ENCODE results near the gene PPM1L.
"Not testable (repeated sequence)": the region's sequence is repeated elsewhere in the genome, so short reads cannot be mapped to it uniquely, and the experiment has no call there.

Gene PPM1L

DNA sequence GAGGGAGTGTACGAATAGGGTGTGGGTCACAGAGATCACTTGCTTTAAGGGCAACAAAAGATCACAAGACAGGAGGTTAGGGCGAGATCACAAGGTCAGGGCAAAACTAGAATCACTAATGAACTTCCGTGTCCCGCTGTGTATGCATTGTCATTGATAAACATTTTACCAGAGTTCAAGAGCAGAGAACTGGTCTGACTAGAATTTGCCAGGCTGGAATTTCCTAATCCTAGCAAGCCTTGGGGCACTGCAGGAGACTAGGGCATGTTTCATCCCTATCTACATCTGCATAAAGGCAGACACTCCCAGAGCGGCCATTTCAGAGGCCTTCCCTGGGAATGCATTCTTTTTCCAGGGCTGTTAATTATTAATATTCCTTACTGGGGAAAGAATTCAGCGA is 227.9 kb downstream of the PPM1L start:
- H3K9me3 ChIP-seq (ENCODE audit: control insufficient read depth, insufficient read depth, low read depth, low read length), result peaks cover 16% of the 10 kb centered on the region
- H3K4me3 ChIP-seq (ENCODE audit: low read depth, low read length); H3K27me3 ChIP-seq (ENCODE audit: control insufficient read depth, insufficient read depth, low read length); H3K27ac ChIP-seq (ENCODE audit: low read depth, low read length); H3K9ac ChIP-seq (ENCODE audit: low read length); H3K4me1 ChIP-seq (ENCODE audit: control insufficient read depth, insufficient read depth, low read length); H3K36me3 ChIP-seq (ENCODE audit: control insufficient read depth, insufficient read depth, low read length): not testable (repeated sequence)

DNA sequence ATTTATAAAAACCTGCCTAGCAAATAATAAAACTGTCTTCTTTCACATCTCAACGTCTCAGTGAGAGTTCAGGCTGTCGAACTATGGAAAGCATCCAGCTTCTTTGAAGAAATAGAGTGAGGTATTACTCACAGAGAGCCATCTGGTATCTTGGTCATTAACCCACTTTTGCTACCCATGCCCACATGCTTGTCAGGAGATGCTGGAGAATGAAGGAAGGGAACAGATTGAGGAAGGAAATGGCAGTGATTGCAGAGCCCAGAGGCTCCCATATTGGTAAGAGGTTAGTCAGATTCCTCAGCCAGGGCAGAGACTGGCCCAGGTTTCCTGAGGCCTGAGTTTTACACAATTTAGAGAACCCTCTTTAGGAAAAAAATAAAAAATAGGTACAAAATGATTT is 230.0 kb downstream of the PPM1L start:
- Histone ChIP-seq H3K4me1 (ENCODE audit: control insufficient read depth, insufficient read depth, low read length) (no peaks in the 10 kb centered on the region), H3K4me3 (ENCODE audit: low read depth, low read length) (no peak overlapping the region), H3K9me3 (ENCODE audit: control insufficient read depth, insufficient read depth, low read depth, low read length) (peaks cover 16% of the 10 kb centered on the region), H3K27me3 (ENCODE audit: control insufficient read depth, insufficient read depth, low read length) (no peaks in the 10 kb centered on the region), H3K27ac (ENCODE audit: low read depth, low read length) (no peak overlapping the region), H3K36me3 (ENCODE audit: control insufficient read depth, insufficient read depth, low read length) (no peaks in the 10 kb centered on the region), H3K9ac (ENCODE audit: low read length) (no peak overlapping the region)

DNA sequence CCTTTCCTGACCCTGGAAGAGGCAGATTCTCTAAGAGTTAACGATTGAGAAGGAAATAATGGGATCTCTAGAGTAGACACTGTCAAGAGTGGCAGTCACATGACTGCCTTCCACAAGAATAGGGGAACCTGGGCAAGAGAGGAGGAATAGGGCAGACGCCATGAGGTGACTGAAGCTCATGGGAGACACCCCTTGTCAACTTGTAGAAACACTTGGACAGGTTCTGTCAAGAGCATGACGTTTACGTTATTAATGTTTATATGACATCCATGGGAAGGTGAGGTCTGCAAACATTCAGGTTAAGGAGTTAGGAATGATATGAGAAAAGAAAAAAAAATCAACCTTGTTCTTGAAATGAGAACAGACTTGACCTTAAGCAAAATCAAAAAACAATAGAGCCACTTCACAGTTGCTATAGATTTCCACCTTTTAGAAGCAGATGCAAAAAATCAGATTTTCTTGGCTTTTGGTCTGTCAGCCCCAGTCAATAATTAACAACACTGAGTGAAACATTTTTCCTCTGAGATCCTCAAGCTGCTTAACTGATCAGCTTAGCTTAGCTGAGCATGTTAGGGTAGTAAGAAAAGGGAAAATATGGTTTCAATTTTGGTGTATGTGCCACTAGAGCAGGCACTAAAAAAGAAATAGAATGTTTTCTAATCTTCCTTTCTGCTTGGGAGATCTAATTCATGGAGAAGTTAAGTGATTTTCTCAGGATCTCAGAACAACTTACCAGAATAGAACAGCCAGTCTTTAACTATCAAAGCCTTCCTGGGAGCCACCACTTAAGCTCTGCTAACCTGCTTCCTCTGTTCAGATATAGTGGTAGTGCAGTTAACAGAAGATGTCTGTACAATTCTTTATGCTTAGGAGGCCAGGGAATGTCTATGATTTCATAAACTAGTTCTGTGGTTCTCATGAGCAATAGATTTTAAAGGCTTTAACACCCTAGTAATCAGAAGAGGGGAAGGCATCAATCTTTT is 232.2 kb downstream of the PPM1L start:
- Histone ChIP-seq H3K4me1 (ENCODE audit: control insufficient read depth, insufficient read depth, low read length) (no peaks in the 10 kb centered on the region), H3K9me3 (ENCODE audit: control insufficient read depth, insufficient read depth, low read depth, low read length) (peaks cover 9% of the 10 kb centered on the region), H3K27me3 (ENCODE audit: control insufficient read depth, insufficient read depth, low read length) (no peaks in the 10 kb centered on the region), H3K27ac (ENCODE audit: low read depth, low read length) (no peak overlapping the region), H3K36me3 (ENCODE audit: control insufficient read depth, insufficient read depth, low read length) (no peaks in the 10 kb centered on the region), H3K4me3 (ENCODE audit: low read depth, low read length) (no peak overlapping the region), H3K9ac (ENCODE audit: low read length) (no peak overlapping the region)

DNA sequence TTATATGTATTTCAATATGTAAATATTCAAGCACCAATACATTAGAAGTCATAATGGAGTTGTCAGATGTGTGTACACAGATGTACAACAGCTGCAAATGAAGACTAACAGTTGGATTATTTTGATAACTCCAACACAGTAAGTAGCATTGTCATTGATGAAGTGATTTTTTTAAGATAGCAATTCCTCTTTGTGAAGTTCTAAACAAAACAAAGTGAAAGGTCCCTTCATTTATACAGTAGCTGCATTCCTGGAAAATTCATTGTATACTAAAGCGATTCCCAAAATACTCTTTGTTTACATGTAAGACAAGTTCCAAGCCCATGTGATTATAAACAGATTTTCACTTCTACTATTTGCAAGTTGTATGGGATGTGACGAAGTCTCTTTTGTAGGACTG is 234.4 kb downstream of the PPM1L start:
- no peak overlapping the region for H3K27ac ChIP-seq (ENCODE audit: low read depth, low read length)
- no peak overlapping the region for H3K4me3 ChIP-seq (ENCODE audit: low read depth, low read length)
- H3K36me3 ChIP-seq (ENCODE audit: control insufficient read depth, insufficient read depth, low read length), result no peaks in the 10 kb centered on the region
- no peaks in the 10 kb centered on the region for H3K9me3 ChIP-seq (ENCODE audit: control insufficient read depth, insufficient read depth, low read depth, low read length)
- no peak overlapping the region for H3K9ac ChIP-seq (ENCODE audit: low read length)
- H3K27me3 ChIP-seq (ENCODE audit: control insufficient read depth, insufficient read depth, low read length), result no peaks in the 10 kb centered on the region
- H3K4me1 ChIP-seq (ENCODE audit: control insufficient read depth, insufficient read depth, low read length), result no peaks in the 10 kb centered on the region

DNA sequence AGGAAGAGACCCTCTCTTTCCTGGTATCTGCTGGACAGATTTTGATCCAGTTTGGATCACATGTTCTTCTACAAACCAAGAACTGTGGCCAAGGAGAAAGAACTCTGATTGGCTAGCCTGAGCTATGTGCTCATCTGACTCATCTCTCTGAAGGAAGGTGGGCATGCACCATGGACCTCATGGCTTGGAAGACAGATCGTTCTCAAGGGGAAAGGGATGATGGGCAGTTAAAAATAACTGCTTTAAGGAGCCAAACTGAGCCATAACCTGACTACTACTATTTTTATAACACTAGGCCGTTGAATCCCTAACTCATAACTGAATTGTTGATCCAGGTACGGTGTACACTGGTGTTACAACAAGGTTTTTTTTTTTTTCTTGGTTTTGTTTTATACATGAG is 236.7 kb downstream of the PPM1L start:
- Histone ChIP-seq H3K36me3 (ENCODE audit: control insufficient read depth, insufficient read depth, low read length) (no peaks in the 10 kb centered on the region), H3K27me3 (ENCODE audit: control insufficient read depth, insufficient read depth, low read length) (no peaks in the 10 kb centered on the region), H3K4me1 (ENCODE audit: control insufficient read depth, insufficient read depth, low read length) (no peaks in the 10 kb centered on the region), H3K4me3 (ENCODE audit: low read depth, low read length) (no peak overlapping the region), H3K9ac (ENCODE audit: low read length) (no peak overlapping the region), H3K27ac (ENCODE audit: low read depth, low read length) (no peak overlapping the region), H3K9me3 (ENCODE audit: control insufficient read depth, insufficient read depth, low read depth, low read length) (no peaks in the 10 kb centered on the region)

DNA sequence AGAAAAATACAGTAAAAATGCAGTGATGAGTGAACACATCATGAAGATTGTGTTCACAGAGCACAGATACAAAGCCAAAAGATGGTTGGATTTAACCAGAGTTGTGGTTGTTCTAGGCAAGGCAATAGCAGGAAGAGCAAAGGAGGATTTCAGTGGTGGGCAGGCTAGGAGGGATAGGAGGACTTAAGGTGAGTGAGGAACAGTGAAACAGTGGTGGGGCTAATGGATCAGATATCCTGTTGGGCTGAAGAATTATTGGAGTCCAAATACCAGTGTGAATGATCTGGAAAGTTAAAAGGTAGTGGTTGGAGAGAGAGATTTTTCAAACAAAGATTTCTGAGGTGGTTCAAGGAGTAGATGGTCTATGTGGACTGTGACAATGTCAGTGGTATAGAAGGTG is 240.8 kb downstream of the PPM1L start:
- Histone ChIP-seq H3K27ac (ENCODE audit: low read depth, low read length) (no peak overlapping the region), H3K4me3 (ENCODE audit: low read depth, low read length) (no peak overlapping the region), H3K27me3 (ENCODE audit: control insufficient read depth, insufficient read depth, low read length) (no peaks in the 10 kb centered on the region), H3K36me3 (ENCODE audit: control insufficient read depth, insufficient read depth, low read length) (no peaks in the 10 kb centered on the region), H3K9ac (ENCODE audit: low read length) (no peak overlapping the region), H3K4me1 (ENCODE audit: control insufficient read depth, insufficient read depth, low read length) (no peaks in the 10 kb centered on the region), H3K9me3 (ENCODE audit: control insufficient read depth, insufficient read depth, low read depth, low read length) (no peaks in the 10 kb centered on the region)

DNA sequence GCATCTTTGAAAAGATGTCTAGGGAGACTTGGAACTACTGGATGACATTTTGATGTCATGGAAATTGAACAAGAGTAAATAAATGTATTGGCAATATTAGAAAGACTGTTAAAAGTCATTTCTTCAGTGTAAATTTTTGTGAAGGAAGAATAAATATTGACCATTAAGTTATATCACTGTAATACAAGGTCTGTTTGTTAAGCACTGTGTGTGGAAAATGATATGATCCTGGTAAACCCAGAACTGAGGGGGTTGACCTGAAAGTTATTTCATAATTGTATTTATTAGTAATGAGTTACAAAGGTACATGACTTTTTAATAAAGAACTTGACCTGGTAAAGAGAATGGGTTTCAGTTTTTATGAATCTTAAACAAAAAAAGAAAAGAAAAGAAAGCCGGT is 242.6 kb downstream of the PPM1L start:
- Histone ChIP-seq H3K27ac (ENCODE audit: low read depth, low read length) (no peak overlapping the region), H3K4me3 (ENCODE audit: low read depth, low read length) (no peak overlapping the region), H3K9ac (ENCODE audit: low read length) (no peak overlapping the region), H3K9me3 (ENCODE audit: control insufficient read depth, insufficient read depth, low read depth, low read length) (no peaks in the 10 kb centered on the region), H3K4me1 (ENCODE audit: control insufficient read depth, insufficient read depth, low read length) (no peaks in the 10 kb centered on the region), H3K36me3 (ENCODE audit: control insufficient read depth, insufficient read depth, low read length) (no peaks in the 10 kb centered on the region), H3K27me3 (ENCODE audit: control insufficient read depth, insufficient read depth, low read length) (no peaks in the 10 kb centered on the region)

DNA sequence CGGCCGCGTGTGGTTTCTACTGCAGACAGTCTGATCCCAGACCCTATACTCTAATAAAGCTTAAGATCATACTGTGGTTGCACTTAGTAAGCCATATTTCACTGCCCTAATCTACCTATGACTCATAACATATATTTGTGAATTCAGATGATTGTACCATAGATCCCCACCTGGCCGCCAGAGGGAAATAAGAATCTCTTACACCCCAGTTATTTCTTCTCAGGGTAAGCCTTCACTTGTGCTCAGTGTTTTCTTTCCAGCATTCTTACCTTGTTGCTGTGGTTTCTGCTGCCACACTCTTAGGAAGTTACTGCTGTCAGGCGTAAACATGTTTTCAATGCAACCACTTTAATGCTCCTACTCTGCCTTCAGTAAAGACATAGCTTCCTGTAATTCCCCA is 243.2 kb downstream of the PPM1L start:
- no peak overlapping the region for H3K27ac ChIP-seq (ENCODE audit: low read depth, low read length)
- H3K27me3 ChIP-seq (ENCODE audit: control insufficient read depth, insufficient read depth, low read length), result no peaks in the 10 kb centered on the region
- no peaks in the 10 kb centered on the region for H3K36me3 ChIP-seq (ENCODE audit: control insufficient read depth, insufficient read depth, low read length)
- no peaks in the 10 kb centered on the region for H3K4me1 ChIP-seq (ENCODE audit: control insufficient read depth, insufficient read depth, low read length)
- no peaks in the 10 kb centered on the region for H3K9me3 ChIP-seq (ENCODE audit: control insufficient read depth, insufficient read depth, low read depth, low read length)
- no peak overlapping the region for H3K9ac ChIP-seq (ENCODE audit: low read length)
- no peak overlapping the region for H3K4me3 ChIP-seq (ENCODE audit: low read depth, low read length)

DNA sequence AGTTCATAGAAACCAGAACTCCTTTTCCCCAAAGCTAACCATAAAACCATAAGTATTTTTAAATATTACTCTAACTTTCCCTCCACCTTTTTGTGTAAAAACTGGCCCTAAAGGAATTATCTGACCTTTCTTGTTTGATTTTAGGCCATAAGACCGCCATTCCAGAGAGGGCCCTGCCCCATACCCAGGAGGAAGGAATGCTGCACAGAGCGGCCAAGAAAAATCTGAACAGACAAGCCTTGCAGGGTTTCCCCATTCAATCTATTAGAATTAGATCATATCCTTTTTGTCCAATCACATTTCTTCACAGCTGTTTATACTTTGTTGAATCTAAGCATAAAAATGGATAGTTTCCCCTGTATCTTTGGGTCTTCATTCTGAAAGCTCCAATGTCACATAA is 252.1 kb downstream of the PPM1L start:
- Histone ChIP-seq H3K4me1 (ENCODE audit: control insufficient read depth, insufficient read depth, low read length) (no peaks in the 10 kb centered on the region), H3K4me3 (ENCODE audit: low read depth, low read length) (no peak overlapping the region), H3K27me3 (ENCODE audit: control insufficient read depth, insufficient read depth, low read length) (no peaks in the 10 kb centered on the region), H3K9me3 (ENCODE audit: control insufficient read depth, insufficient read depth, low read depth, low read length) (no peaks in the 10 kb centered on the region), H3K27ac (ENCODE audit: low read depth, low read length) (no peak overlapping the region), H3K36me3 (ENCODE audit: control insufficient read depth, insufficient read depth, low read length) (no peaks in the 10 kb centered on the region), H3K9ac (ENCODE audit: low read length) (no peak overlapping the region)

DNA sequence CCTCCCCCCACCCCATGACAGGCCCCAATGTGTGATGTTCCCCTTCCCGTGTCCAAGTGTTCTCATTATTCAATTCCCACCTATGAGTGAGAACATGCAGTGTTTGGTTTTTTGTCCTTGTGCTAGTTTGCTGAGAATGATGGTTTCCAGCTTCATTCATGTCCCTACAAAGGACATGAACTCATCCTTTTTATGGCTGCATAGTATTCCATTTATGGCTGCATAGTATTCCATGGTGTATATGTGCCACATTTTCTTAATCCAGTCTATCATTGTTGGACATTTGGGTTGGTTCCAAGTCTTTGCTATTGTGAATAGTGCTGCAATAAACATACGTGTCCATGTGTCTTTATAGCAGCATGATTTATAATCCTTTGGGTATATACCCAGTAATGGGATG is 254.1 kb downstream of the PPM1L start:
- H3K4me1 ChIP-seq (ENCODE audit: control insufficient read depth, insufficient read depth, low read length); H3K27ac ChIP-seq (ENCODE audit: low read depth, low read length); H3K9ac ChIP-seq (ENCODE audit: low read length); H3K27me3 ChIP-seq (ENCODE audit: control insufficient read depth, insufficient read depth, low read length); H3K4me3 ChIP-seq (ENCODE audit: low read depth, low read length); H3K9me3 ChIP-seq (ENCODE audit: control insufficient read depth, insufficient read depth, low read depth, low read length); H3K36me3 ChIP-seq (ENCODE audit: control insufficient read depth, insufficient read depth, low read length): not testable (repeated sequence)

DNA sequence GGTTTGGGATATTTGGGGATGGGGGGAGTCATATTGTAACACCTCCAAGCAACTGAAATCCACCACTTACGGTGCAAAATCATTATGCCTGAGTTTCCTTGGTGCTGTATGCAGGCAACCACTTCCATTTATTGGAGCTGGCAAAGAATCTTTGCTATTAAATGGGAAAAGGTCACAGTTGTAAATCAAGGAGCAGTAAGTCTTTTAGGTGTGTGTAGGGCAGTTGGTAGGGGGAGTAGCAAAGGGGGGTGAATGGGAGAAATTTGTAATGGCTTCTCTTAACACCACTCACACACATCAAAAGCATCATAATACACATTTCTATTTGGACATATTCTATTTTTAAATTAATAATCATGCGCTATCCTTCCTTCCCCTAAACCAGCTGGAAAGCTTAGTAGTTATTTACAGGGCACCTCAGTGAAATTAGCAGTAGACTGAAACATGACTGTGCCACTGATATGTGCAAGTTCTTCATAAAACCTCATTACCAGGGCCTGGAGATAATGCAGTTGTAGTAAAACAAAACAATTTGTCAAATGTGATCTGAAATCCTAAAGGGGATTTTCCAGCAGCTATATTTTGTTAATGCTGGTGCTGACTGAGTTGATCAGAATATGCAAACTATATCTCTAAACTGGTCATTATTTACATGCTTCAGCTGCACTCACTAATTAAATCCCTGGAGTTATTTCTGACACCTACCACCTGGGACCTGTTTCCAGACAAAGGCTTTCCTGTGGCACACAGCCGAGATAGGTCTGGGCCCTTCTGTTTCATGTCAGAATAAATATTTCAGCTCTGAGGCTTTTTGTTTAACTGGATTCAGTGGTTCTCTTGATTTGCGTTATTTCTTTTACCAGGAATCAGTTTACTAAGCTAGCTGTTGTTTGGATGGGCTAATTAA is 259.1 kb downstream of the PPM1L start:
- H3K27me3 ChIP-seq (ENCODE audit: control insufficient read depth, insufficient read depth, low read length), result no peaks in the 10 kb centered on the region
- H3K9ac ChIP-seq (ENCODE audit: low read length), result no peak overlapping the region
- no peaks in the 10 kb centered on the region for H3K4me1 ChIP-seq (ENCODE audit: control insufficient read depth, insufficient read depth, low read length)
- H3K9me3 ChIP-seq (ENCODE audit: control insufficient read depth, insufficient read depth, low read depth, low read length), result no peaks in the 10 kb centered on the region
- H3K4me3 ChIP-seq (ENCODE audit: low read depth, low read length), result no peak overlapping the region
- no peak overlapping the region for H3K27ac ChIP-seq (ENCODE audit: low read depth, low read length)
- H3K36me3 ChIP-seq (ENCODE audit: control insufficient read depth, insufficient read depth, low read length), result no peaks in the 10 kb centered on the region
